Hepatocyte (in vitro differentiated cells): ENCODE results near the gene LEFTY2. TPM values are rescaled to one million over a fixed set of nuclear protein-coding genes. Genes with fewer than 3 reads are reported as not detected.
"Not testable (repeated sequence)": the region's sequence is repeated elsewhere in the genome, so short reads cannot be mapped to it uniquely, and the experiment has no call there.

Source experiments
- DNase-seq: peaks from one replicate; pipeline ENCODE4 v3.0.0-alpha.2; 2016; ENCODE audit warnings: low spot score
- H2AFZ ChIP-seq: fragments of 200-600 bp; sonication (generic); 2 replicates; pipeline ENCODE4 v1.6.0; 2016; ENCODE audit warnings: antibody characterized with exemption, mild to moderate bottlenecking
- H3K27ac ChIP-seq: fragments of 200-600 bp; sonication (generic); 2 replicates; pipeline ENCODE4 v1.5.1; 2016; ENCODE audit warnings: mild to moderate bottlenecking
- H3K27me3 ChIP-seq: fragments of 200-600 bp; sonication (generic); 2 replicates; pipeline ENCODE4 v1.6.1; 2016
- H3K36me3 ChIP-seq: fragments of 200-600 bp; sonication (generic); replicated peaks from 2 replicates; pipeline ENCODE4 v1.5.1; 2016; ENCODE audit warnings: low read depth; ENCODE audit not compliant: insufficient read depth
- H3K4me1 ChIP-seq: fragments of 200-600 bp; sonication (generic); 2 replicates; pipeline ENCODE4 v1.5.1; 2016; ENCODE audit warnings: mild to moderate bottlenecking, moderate library complexity; ENCODE audit not compliant: insufficient read depth
- H3K4me2 ChIP-seq: fragments of 200-600 bp; sonication (generic); 2 replicates; pipeline ENCODE4 v1.6.0; 2016
- H3K4me3 ChIP-seq: fragments of 200-600 bp; sonication (generic); 2 replicates; pipeline ENCODE4 v1.5.1; 2016; ENCODE audit warnings: mild to moderate bottlenecking
- H3K79me2 ChIP-seq: fragments of 200-600 bp; sonication (generic); 2 replicates; pipeline ENCODE4 v1.6.0; 2017; ENCODE audit warnings: mild to moderate bottlenecking
- H3K9me2 ChIP-seq: fragments of 200-600 bp; sonication (generic); replicated peaks from 2 replicates; pipeline ENCODE4 v1.6.0; 2017; ENCODE audit warnings: mild to moderate bottlenecking; ENCODE audit not compliant: insufficient read depth
- H3K9me3 ChIP-seq: fragments of 200-600 bp; sonication (generic); 2 replicates; pipeline ENCODE4 v1.5.1; 2016; ENCODE audit warnings: low read depth, mild to moderate bottlenecking
- H4K20me1 ChIP-seq: fragments of 200-600 bp; sonication (generic); 2 replicates; pipeline ENCODE4 v1.6.0; 2016; ENCODE audit warnings: mild to moderate bottlenecking; ENCODE audit not compliant: insufficient read depth, poor library complexity, severe bottlenecking
- CTCF ChIP-seq: fragments of 200-600 bp; sonication (generic); IDR thresholded peaks from 2 replicates; pipeline ENCODE4 v1.5.1; 2016; ENCODE audit warnings: antibody characterized with exemption, mild to moderate bottlenecking; ENCODE audit not compliant: poor library complexity
- EZH2 ChIP-seq: fragments of 200-600 bp; sonication (generic); IDR thresholded peaks from 2 replicates; pipeline ENCODE4 v1.6.1; 2016; ENCODE audit warnings: antibody characterized with exemption, mild to moderate bottlenecking, borderline replicate concordance
- EZH2phosphoT487 ChIP-seq: fragments of 200-600 bp; sonication (generic); IDR thresholded peaks from one replicate; pipeline ENCODE4 v1.6.1; 2018; ENCODE audit warnings: antibody characterized with exemption, mild to moderate bottlenecking, low read depth, moderate library complexity; ENCODE audit not compliant: unreplicated experiment, severe bottlenecking
- WGBS: methylation state at CpG from one replicate; pipeline ENCODE4 v1.1.6; 2016; ENCODE audit warnings: low lambda C conversion rate; ENCODE audit errors: missing lambda C conversion rate; 5-methylcytosine and 5-hydroxymethylcytosine counted together
- polyA plus RNA-seq: library from polyadenylated mRNA; unstranded; fragments of >200 nt; fragmentation: Nextera tagmentation; extraction: Ambion mirVana; gene quantifications from 2 replicates; pipeline ENCODE4 v1.2.1, GENCODE V29; 2016
- total RNA-seq: library from RNA; depleted of rRNA; stranded (reverse); fragments of >200 nt; gene quantifications from 2 replicates; pipeline ENCODE4 v1.2.3, GENCODE V29; 2014

Gene LEFTY2
- total and polyA plus RNA-seq, 2 experiments from 2014 or later = 0.60 to 1.1 TPM

DNA sequence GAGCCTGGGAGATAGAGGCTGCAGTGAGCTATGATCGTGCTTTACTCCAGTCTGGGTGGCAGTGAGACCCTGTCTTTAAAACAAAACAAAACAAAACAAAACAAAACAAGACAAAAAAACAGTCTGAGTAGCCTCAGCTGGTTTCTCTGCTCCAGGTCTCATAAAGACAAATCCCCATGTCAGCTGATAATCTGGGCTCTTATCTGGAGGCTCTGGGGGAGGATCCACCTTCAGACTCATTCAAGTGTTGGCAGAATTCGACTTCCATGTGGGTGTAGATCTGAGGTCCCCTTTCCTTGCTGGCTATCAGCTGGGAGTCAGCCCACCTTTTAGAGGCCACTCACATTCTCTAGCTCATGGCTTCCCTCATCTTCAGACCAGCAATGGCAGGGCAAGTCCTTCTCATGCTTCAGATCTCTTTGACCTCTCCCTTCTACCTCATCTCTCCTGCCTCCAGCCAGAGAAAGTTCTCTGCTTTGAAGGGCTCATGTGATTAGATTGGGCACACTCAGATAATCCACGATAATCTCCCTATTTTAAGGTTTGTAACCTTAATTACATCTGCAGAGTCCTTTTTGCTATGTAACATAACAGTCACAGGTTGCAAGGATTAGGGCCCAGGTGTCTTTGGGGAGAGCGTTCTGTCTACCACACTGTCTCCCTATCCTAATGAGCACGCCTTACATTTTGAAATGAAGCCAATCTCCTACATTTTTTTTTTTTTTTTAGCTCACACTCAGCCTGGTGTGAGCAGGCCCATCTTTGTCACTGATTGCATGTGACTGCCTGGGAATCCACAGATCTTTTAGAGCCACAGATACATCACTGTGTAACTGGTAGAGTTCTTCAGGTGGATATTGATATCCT, 9.5 kb downstream of the LEFTY2 start:
- WGBS = 73% methylated on average over 5 of the region's 5 CpGs
- H4K20me1 ChIP-seq = no peaks in the 10 kb centered on the region
- H3K27ac ChIP-seq = no peak overlapping the region
- H3K27me3 ChIP-seq = no peaks in the 10 kb centered on the region
- TF ChIP-seq EZH2 = no peak
- no peak for TF ChIP-seq CTCF
- no peak for TF ChIP-seq EZH2phosphoT487
- H3K4me2 ChIP-seq = no peak overlapping the region
- H2AFZ ChIP-seq = no peak overlapping the region
- H3K9me2 ChIP-seq = no peaks in the 10 kb centered on the region
- H3K4me3 ChIP-seq = no peak overlapping the region
- no peaks in the 10 kb centered on the region for H3K79me2 ChIP-seq
- DNase-seq = no peak
- no peaks in the 10 kb centered on the region for H3K36me3 ChIP-seq
- no peaks in the 10 kb centered on the region for H3K4me1 ChIP-seq
- H3K9me3 ChIP-seq = no peaks in the 10 kb centered on the region

DNA sequence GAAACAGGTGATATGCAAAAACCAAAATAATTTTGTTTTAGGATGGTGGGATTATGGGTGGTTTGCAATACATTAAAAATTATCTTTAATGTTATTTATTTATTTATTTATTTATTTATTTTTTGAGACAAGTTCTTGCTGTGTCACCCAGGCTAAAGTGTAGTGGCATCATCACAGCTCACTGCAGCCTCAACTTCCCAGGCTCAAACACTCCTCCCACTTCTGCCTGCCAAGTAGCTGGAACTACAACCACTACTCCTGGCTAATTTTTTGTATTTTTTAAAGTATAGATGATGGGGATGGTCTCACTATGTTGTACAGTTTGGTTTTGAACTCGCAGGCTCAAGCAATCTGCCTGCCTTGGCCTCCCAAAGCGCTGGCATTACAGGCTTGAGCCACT, 10.5 kb downstream of the LEFTY2 start:
- Histone ChIP-seq H3K4me1 (no peaks in the 10 kb centered on the region), H3K4me2 (no peak overlapping the region), H4K20me1 (no peaks in the 10 kb centered on the region), H3K79me2 (no peaks in the 10 kb centered on the region), H3K27me3 (no peaks in the 10 kb centered on the region), H3K27ac (no peak overlapping the region), H3K4me3 (no peak overlapping the region), H3K9me3 (no peaks in the 10 kb centered on the region), H3K9me2 (no peaks in the 10 kb centered on the region), H3K36me3 (no peaks in the 10 kb centered on the region), H2AFZ (no peak overlapping the region)
- WGBS = 94% methylated on average over 2 of the region's 2 CpGs
- DNase-seq = no peak
- TF ChIP-seq EZH2phosphoT487 = no peak
- no peak for TF ChIP-seq CTCF
- no peak for TF ChIP-seq EZH2

GRCh38 chr1:225929462-225929861, 11.6 kb downstream of the LEFTY2 start:
- not testable (repeated sequence) for H3K79me2 ChIP-seq, DNase-seq, H3K36me3 ChIP-seq, H3K9me3 ChIP-seq, H4K20me1 ChIP-seq, H3K27ac ChIP-seq, H3K4me3 ChIP-seq, H2AFZ ChIP-seq, H3K9me2 ChIP-seq, H3K4me2 ChIP-seq, H3K4me1 ChIP-seq, H3K27me3 ChIP-seq
- WGBS = 100% methylated on average over 1 of the region's 3 CpGs
